ENCODE results near the gene LRRC52.
A peak's percentile ranks its signal among the peaks of the same experiment; 100 is the strongest.

The LRRC52 gene

GRCh38 chr1:165539306-165539705 lies 4.5 kb upstream of the LRRC52 start:
- DNase-seq (ENCODE audit: low spot score), result no peak
- Histone ChIP-seq H3K4me3 (no peak overlapping the region), H3K27ac (peak overlapping the region in 1 of 2 donors; percentile 74)
- no peak for TF ChIP-seq CTCF (IDR thresholded peaks at IDR 0.05)

- DNase-seq (ENCODE audit: low spot score), result no peak
- Histone ChIP-seq H3K4me3 (no peak overlapping the region), H3K27ac (peak overlapping the region; percentile 27 to 74)
These were observed 3.9 kb upstream of the LRRC52 start for GRCh38 chr1:165539908-165540307.

GRCh38 chr1:165542015-165542631 lies 1.7 kb upstream of the LRRC52 start:
- H3K27ac ChIP-seq, result no peak overlapping the region
- no peak for DNase-seq (ENCODE audit: low spot score)
- no peak for TF ChIP-seq CTCF (IDR thresholded peaks at IDR 0.05)
- H3K4me3 ChIP-seq, result no peak overlapping the region

More at GRCh38 chr1:165539908-165540307, 3.9 kb upstream of the LRRC52 start:
- no peak for TF ChIP-seq CTCF (IDR thresholded peaks at IDR 0.05)

- no peak for DNase-seq (ENCODE audit: low spot score)
- H3K27ac ChIP-seq, result no peak overlapping the region
- no peak overlapping the region for H3K4me3 ChIP-seq
- TF ChIP-seq CTCF (IDR thresholded peaks at IDR 0.05), result no peak
These were observed 1.2 kb upstream of the LRRC52 start for GRCh38 chr1:165542647-165543046.

- no peak for TF ChIP-seq CTCF (IDR thresholded peaks at IDR 0.05)
- Histone ChIP-seq H3K4me3 (no peak overlapping the region), H3K27ac (no peak overlapping the region)
- DNase-seq (ENCODE audit: low spot score), result no peak
These were observed 1.2 kb downstream of the LRRC52 start for GRCh38 chr1:165544996-165545395.

- no peak overlapping the region for H3K27ac ChIP-seq
- no peak for TF ChIP-seq CTCF (IDR thresholded peaks at IDR 0.05)
- no peak overlapping the region for H3K4me3 ChIP-seq
- DNase-seq (ENCODE audit: low spot score), result no peak
These were observed 2.2 kb downstream of the LRRC52 start for GRCh38 chr1:165545974-165546373.

GRCh38 chr1:165549973-165550372 lies 6.2 kb downstream of the LRRC52 start:
- DNase-seq (ENCODE audit: low spot score), result no peak
- no peak for TF ChIP-seq CTCF (IDR thresholded peaks at IDR 0.05)
- no peak overlapping the region for H3K4me3 ChIP-seq
- H3K27ac ChIP-seq, result no peak overlapping the region

Data from coronary artery (tissue), 2 donors.